GM23338 (cell line): ENCODE data around the gene BNIPL. TPM values are rescaled to one million over a fixed set of nuclear protein-coding genes. Genes with fewer than 3 reads are reported as not detected.

ENCODE experiments used
- ATAC-seq: fragments of 200-7000 bp; cut with Tn5 transposase; 3 replicates; pipeline ENCODE4 v1.9.1; 2020
- DNase-seq: peaks from one replicate; pipeline ENCODE4 v3.0.0-alpha.2; 2015; ENCODE audit warnings: low spot score
- H2AFZ ChIP-seq: fragments of 200-600 bp; sonication (generic); 2 replicates; pipeline ENCODE4 v1.8.0; 2016; ENCODE audit warnings: antibody characterized with exemption, mild to moderate bottlenecking, moderate library complexity
- H3F3A ChIP-seq: fragments of 200-600 bp; sonication (generic); replicated peaks from 2 replicates; pipeline ENCODE4 v1.8.0; 2017; ENCODE audit warnings: antibody characterized with exemption, mixed run types, low read depth
- H3K27ac ChIP-seq: fragments of 200-600 bp; sonication (generic); 2 replicates; pipeline ENCODE4 v1.6.1; 2016; ENCODE audit warnings: low read depth
- H3K27me3 ChIP-seq: fragments of 200-600 bp; sonication (generic); 2 replicates; pipeline ENCODE4 v1.8.0; 2016; ENCODE audit warnings: mild to moderate bottlenecking, mixed run types, moderate library complexity; ENCODE audit not compliant: insufficient read depth
- H3K36me3 ChIP-seq: fragments of 200-600 bp; sonication (generic); 2 replicates; pipeline ENCODE4 v1.8.0; 2016; ENCODE audit warnings: mild to moderate bottlenecking; ENCODE audit not compliant: insufficient read depth
- H3K4me1 ChIP-seq: fragments of 200-600 bp; sonication (generic); 2 replicates; pipeline ENCODE4 v1.8.0; 2016; ENCODE audit warnings: mild to moderate bottlenecking, moderate library complexity; ENCODE audit not compliant: insufficient read depth
- H3K4me2 ChIP-seq: fragments of 200-600 bp; sonication (generic); 2 replicates; pipeline ENCODE4 v1.7.1; 2017; ENCODE audit warnings: mixed run types
- H3K4me3 ChIP-seq: fragments of 200-600 bp; sonication (generic); 2 replicates; pipeline ENCODE4 v1.6.1; 2016; ENCODE audit warnings: mixed run types
- H3K79me2 ChIP-seq: fragments of 200-600 bp; sonication (generic); replicated peaks from 2 replicates; pipeline ENCODE4 v1.8.0; 2017; ENCODE audit warnings: mild to moderate bottlenecking; ENCODE audit not compliant: insufficient read depth
- H3K9me2 ChIP-seq: fragments of 200-600 bp; sonication (generic); 2 replicates; pipeline ENCODE4 v1.8.0; 2017; ENCODE audit not compliant: insufficient read depth
- H4K20me1 ChIP-seq: fragments of 200-600 bp; sonication (generic); replicated peaks from 2 replicates; pipeline ENCODE4 v1.8.0; 2017; ENCODE audit warnings: mild to moderate bottlenecking; ENCODE audit not compliant: insufficient read depth
- H3K27ac Mint-ChIP-seq: 2 replicates; pipeline ENCODE4 v1.8.0; 2020; ENCODE audit warnings: inconsistent platforms, mild to moderate bottlenecking, moderate library complexity, mixed read lengths
- H3K27me3 Mint-ChIP-seq: 3 replicates; pipeline ENCODE4 v1.8.0; 2022; ENCODE audit warnings: low read depth, mild to moderate bottlenecking, moderate library complexity, mixed read lengths, inconsistent platforms; ENCODE audit not compliant: insufficient read depth, poor library complexity
- H3K36me3 Mint-ChIP-seq: 3 replicates; pipeline ENCODE4 v1.8.0; 2021; ENCODE audit warnings: low read depth, mild to moderate bottlenecking, inconsistent platforms, moderate library complexity, mixed read lengths
- H3K4me1 Mint-ChIP-seq: 3 replicates; pipeline ENCODE4 v1.8.0; 2020; ENCODE audit warnings: mild to moderate bottlenecking, inconsistent platforms, mixed read lengths
- H3K4me3 Mint-ChIP-seq: 3 replicates; pipeline ENCODE4 v1.8.0; 2021; ENCODE audit warnings: moderate library complexity, mild to moderate bottlenecking, inconsistent platforms, mixed read lengths
- H3K9me3 Mint-ChIP-seq: 3 replicates; pipeline ENCODE4 v1.8.0; 2020; ENCODE audit warnings: moderate library complexity, mild to moderate bottlenecking, inconsistent platforms, mixed read lengths
- CREB1 ChIP-seq: fragments of 250-450 bp; sonication (Bioruptor Pico); IDR thresholded peaks from 2 replicates; pipeline ENCODE4 v1.5.0; 2020; ENCODE audit warnings: low read depth, mild to moderate bottlenecking, moderate library complexity
- EZH2 ChIP-seq: fragments of 200-600 bp; sonication (generic); IDR thresholded peaks from one replicate; pipeline ENCODE4 v1.8.0; 2017; ENCODE audit warnings: antibody characterized with exemption, mild to moderate bottlenecking, low read depth; ENCODE audit not compliant: unreplicated experiment
- EZH2phosphoT487 ChIP-seq: fragments of 200-600 bp; sonication (generic); IDR thresholded peaks from one replicate; pipeline ENCODE4 v1.8.1; 2018; ENCODE audit warnings: antibody characterized with exemption; ENCODE audit not compliant: unreplicated experiment
- JUNB ChIP-seq: IDR thresholded peaks from one replicate; pipeline ENCODE4 v1.6.1; 2016; ENCODE audit warnings: antibody characterized with exemption; ENCODE audit not compliant: unreplicated experiment
- NANOG ChIP-seq: IDR thresholded peaks from 2 replicates; pipeline ENCODE4 v1.6.1; 2016; ENCODE audit warnings: antibody characterized with exemption, borderline replicate concordance
- POLR2AphosphoS5 ChIP-seq: IDR thresholded peaks from 2 replicates; pipeline ENCODE4 v1.6.1; 2016; ENCODE audit warnings: antibody characterized with exemption, low read depth
- STAT1 ChIP-seq: IDR thresholded peaks from one replicate; pipeline ENCODE4 v1.6.1; 2016; ENCODE audit warnings: antibody characterized with exemption; ENCODE audit not compliant: unreplicated experiment
- ZNF114 ChIP-seq: fragments of 250-450 bp; sonication (Bioruptor Pico); IDR thresholded peaks from 2 replicates; pipeline ENCODE4 v1.5.0; 2020; ENCODE audit warnings: mild to moderate bottlenecking, moderate library complexity
- ZNF331 ChIP-seq: fragments of 250-450 bp; sonication (Bioruptor Pico); IDR thresholded peaks from 2 replicates; pipeline ENCODE4 v1.5.0; 2020; ENCODE audit warnings: low read depth, mild to moderate bottlenecking, moderate library complexity
- ZNF462 ChIP-seq: fragments of 250-450 bp; sonication (Bioruptor Pico); IDR thresholded peaks from 2 replicates; pipeline ENCODE4 v1.5.0; 2020; ENCODE audit warnings: mild to moderate bottlenecking, moderate library complexity
- polyA plus RNA-seq: library from polyadenylated mRNA; unstranded; fragments of >200 nt; fragmentation: Nextera tagmentation; extraction: Ambion mirVana; gene quantifications from 2 replicates; pipeline ENCODE4 v1.2.1, GENCODE V29; 2016
- total RNA-seq: library from RNA; depleted of rRNA; stranded (reverse); fragments of >200 nt; shearing (Covaris generic); gene quantifications from 2 replicates; pipeline ENCODE4 v1.2.3, GENCODE V29; 2014
- TF ChIP-seq, protein P1 (sequence below), 2 experiments: fragments of 200-600 bp in 1 of 2; sonication (generic) in 1 of 2; conservative IDR thresholded peaks; 2 replicates each; pipeline versions ENCODE4 v1.5.1 to v1.6.1; 2016 to 2017; ENCODE audit warnings: antibody characterized with exemption in 2 of 2, low read depth in 2 of 2, mild to moderate bottlenecking in 2 of 2, moderate library complexity in 1 of 2
- TF ChIP-seq, protein P2 (sequence below): IDR thresholded peaks from one replicate; pipeline ENCODE4 v1.6.1; 2018; ENCODE audit warnings: antibody characterized with exemption; ENCODE audit not compliant: unreplicated experiment
- TF ChIP-seq, protein P3 (sequence below): IDR thresholded peaks from 2 replicates; pipeline ENCODE4 v1.6.1; 2016; ENCODE audit warnings: antibody characterized with exemption

BNIPL gene
- total and polyA plus RNA-seq, 2 experiments from 2014 or later = 0.91 to 1.2 TPM

DNA sequence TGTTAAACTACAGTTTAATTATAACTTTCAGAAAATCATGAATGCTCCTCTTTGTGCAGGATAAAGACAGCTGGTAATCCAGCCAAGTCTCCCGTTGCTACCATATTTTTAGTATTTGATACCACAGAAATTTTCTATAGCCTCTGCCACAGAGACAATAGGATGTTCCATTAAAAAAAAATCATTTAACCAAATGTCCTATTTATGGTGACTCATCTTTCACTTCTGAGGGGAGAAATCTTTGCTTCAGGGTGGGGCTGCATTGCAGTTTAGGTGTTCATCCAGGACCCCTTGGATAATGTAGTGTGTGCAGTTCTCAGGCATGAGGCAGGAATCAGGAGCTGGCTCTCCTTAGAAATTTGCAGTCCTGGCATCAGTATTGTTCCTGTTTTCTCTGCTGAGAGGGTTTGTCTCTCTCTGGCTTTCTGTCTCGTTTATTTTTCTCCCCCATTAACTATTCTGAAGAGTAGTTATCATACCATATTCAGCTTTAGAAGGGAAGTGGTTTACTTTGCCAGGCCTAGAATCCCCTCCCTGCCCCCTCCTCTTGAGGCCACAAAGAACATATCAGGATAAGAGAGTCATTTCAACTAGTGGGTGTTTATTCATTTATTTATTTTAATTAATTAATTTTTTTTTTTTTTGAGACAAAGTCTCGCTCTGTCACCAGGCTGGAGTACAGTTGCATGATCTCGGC, 25.1 kb upstream of the BNIPL start:
- no peak overlapping the region for H3K27ac ChIP-seq
- DNase-seq = no peak
- no peaks in the 10 kb centered on the region for H3K9me3 Mint-ChIP-seq
- no peaks in the 10 kb centered on the region for H3K27me3 ChIP-seq
- no peak overlapping the region for H3K4me2 ChIP-seq
- no peak overlapping the region for H3K27ac Mint-ChIP-seq
- H3K27me3 Mint-ChIP-seq = peaks cover 12% of the 10 kb centered on the region
- H3K36me3 Mint-ChIP-seq = no peaks in the 10 kb centered on the region; the same call in 2 of the 3 replicates
- no peaks in the 10 kb centered on the region for H3K9me2 ChIP-seq
- H3K4me3 Mint-ChIP-seq = no peak overlapping the region
- H3F3A ChIP-seq = peaks cover 8% of the 10 kb centered on the region; the same call in 1 of the 2 replicates
- H3K4me1 Mint-ChIP-seq = peaks cover 25% of the 10 kb centered on the region; the same call in 2 of the 3 replicates
- H3K79me2 ChIP-seq = peaks cover 15% of the 10 kb centered on the region
- no peak for ATAC-seq
- H3K4me3 ChIP-seq = no peak overlapping the region
- TF ChIP-seq STAT1 (no peak), EZH2phosphoT487 (no peak), NANOG (no peak), POLR2AphosphoS5 (no peak), ZNF331 (CRISPR knock-in tag) (no peak), ZNF114 (CRISPR knock-in tag) (no peak), EZH2 (no peak), JUNB (no peak), ZNF462 (no peak), CREB1 (no peak)
- TF ChIP-seq, protein P1, sequence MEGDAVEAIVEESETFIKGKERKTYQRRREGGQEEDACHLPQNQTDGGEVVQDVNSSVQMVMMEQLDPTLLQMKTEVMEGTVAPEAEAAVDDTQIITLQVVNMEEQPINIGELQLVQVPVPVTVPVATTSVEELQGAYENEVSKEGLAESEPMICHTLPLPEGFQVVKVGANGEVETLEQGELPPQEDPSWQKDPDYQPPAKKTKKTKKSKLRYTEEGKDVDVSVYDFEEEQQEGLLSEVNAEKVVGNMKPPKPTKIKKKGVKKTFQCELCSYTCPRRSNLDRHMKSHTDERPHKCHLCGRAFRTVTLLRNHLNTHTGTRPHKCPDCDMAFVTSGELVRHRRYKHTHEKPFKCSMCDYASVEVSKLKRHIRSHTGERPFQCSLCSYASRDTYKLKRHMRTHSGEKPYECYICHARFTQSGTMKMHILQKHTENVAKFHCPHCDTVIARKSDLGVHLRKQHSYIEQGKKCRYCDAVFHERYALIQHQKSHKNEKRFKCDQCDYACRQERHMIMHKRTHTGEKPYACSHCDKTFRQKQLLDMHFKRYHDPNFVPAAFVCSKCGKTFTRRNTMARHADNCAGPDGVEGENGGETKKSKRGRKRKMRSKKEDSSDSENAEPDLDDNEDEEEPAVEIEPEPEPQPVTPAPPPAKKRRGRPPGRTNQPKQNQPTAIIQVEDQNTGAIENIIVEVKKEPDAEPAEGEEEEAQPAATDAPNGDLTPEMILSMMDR (conservative IDR thresholded peaks at IDR 0.05; ENCODE audit: low read depth in 2 of 2) = no peak
- TF ChIP-seq, protein P2, sequence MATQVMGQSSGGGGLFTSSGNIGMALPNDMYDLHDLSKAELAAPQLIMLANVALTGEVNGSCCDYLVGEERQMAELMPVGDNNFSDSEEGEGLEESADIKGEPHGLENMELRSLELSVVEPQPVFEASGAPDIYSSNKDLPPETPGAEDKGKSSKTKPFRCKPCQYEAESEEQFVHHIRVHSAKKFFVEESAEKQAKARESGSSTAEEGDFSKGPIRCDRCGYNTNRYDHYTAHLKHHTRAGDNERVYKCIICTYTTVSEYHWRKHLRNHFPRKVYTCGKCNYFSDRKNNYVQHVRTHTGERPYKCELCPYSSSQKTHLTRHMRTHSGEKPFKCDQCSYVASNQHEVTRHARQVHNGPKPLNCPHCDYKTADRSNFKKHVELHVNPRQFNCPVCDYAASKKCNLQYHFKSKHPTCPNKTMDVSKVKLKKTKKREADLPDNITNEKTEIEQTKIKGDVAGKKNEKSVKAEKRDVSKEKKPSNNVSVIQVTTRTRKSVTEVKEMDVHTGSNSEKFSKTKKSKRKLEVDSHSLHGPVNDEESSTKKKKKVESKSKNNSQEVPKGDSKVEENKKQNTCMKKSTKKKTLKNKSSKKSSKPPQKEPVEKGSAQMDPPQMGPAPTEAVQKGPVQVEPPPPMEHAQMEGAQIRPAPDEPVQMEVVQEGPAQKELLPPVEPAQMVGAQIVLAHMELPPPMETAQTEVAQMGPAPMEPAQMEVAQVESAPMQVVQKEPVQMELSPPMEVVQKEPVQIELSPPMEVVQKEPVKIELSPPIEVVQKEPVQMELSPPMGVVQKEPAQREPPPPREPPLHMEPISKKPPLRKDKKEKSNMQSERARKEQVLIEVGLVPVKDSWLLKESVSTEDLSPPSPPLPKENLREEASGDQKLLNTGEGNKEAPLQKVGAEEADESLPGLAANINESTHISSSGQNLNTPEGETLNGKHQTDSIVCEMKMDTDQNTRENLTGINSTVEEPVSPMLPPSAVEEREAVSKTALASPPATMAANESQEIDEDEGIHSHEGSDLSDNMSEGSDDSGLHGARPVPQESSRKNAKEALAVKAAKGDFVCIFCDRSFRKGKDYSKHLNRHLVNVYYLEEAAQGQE = no peak
- TF ChIP-seq, protein P3, sequence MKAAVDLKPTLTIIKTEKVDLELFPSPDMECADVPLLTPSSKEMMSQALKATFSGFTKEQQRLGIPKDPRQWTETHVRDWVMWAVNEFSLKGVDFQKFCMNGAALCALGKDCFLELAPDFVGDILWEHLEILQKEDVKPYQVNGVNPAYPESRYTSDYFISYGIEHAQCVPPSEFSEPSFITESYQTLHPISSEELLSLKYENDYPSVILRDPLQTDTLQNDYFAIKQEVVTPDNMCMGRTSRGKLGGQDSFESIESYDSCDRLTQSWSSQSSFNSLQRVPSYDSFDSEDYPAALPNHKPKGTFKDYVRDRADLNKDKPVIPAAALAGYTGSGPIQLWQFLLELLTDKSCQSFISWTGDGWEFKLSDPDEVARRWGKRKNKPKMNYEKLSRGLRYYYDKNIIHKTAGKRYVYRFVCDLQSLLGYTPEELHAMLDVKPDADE = no peak
- H3K36me3 ChIP-seq = no peaks in the 10 kb centered on the region
- H4K20me1 ChIP-seq = no peaks in the 10 kb centered on the region; the same call in 1 of the 2 replicates
- H2AFZ ChIP-seq = no peak overlapping the region
- peaks cover 9% of the 10 kb centered on the region for H3K4me1 ChIP-seq
